K562 (cell line): ENCODE data around the gene ADAM15. TPM values are rescaled to one million over a fixed set of nuclear protein-coding genes. Genes with fewer than 3 reads are reported as not detected.

Experiments used
- ARID1B ChIP-seq: fragments of 450-650 bp; IDR thresholded peaks from 2 replicates; pipeline ENCODE4 v1.6.1; 2016; ENCODE audit warnings: antibody characterized with exemption, mild to moderate bottlenecking, inconsistent platforms
- BRD4 ChIP-seq: fragments of 200-600 bp; sonication (generic); IDR thresholded peaks from 2 replicates; pipeline ENCODE4 v1.6.1; 2017; ENCODE audit warnings: inconsistent platforms
- CCNT2 ChIP-seq: IDR thresholded peaks from 2 replicates; pipeline ENCODE4 v1.6.1; 2011; ENCODE audit warnings: borderline replicate concordance, low read depth, mild to moderate bottlenecking, moderate library complexity, mixed read lengths, low read length; ENCODE audit not compliant: insufficient read length; ENCODE audit errors: extremely low read depth
- CHAMP1 ChIP-seq: fragments of 450-650 bp; IDR thresholded peaks from 2 replicates; pipeline ENCODE4 v1.6.1; 2016; ENCODE audit warnings: mild to moderate bottlenecking
- FOXM1 ChIP-seq, 2 experiments: fragments of 450-650 bp in 1 of 2; sonication (generic) in 1 of 2; formaldehyde crosslinking in 1 of 2; IDR thresholded peaks; 2 replicates each; pipeline versions ENCODE4 v1.6.1 to v1.9.0; 2017 to 2022; ENCODE audit warnings: low read depth in 2 of 2, mild to moderate bottlenecking in 2 of 2, missing genetic modification reagents in 1 of 2, moderate library complexity in 1 of 2
- HMGN3 ChIP-seq: IDR thresholded peaks from 2 replicates; pipeline ENCODE4 v1.6.1; 2011; ENCODE audit warnings: borderline replicate concordance, low read depth, mild to moderate bottlenecking, mixed read lengths, low read length; ENCODE audit not compliant: insufficient read length; ENCODE audit errors: extremely low read depth
- HNRNPUL1 ChIP-seq: fragments of 200-400 bp; formaldehyde crosslinking; IDR thresholded peaks from 2 replicates; pipeline ENCODE4 v1.6.1; 2017; ENCODE audit warnings: low read length
- JUNB ChIP-seq: fragments of 450-650 bp; formaldehyde crosslinking; conservative IDR thresholded peaks from 2 replicates; pipeline ENCODE4 v1.4.0; 2020; ENCODE audit warnings: mild to moderate bottlenecking
- KAT7 ChIP-seq: sonication (generic); formaldehyde crosslinking; IDR thresholded peaks from 2 replicates; pipeline ENCODE4 v1.8.0; 2022; ENCODE audit warnings: missing genetic modification reagents, mild to moderate bottlenecking, borderline replicate concordance
- MAZ ChIP-seq, 2 experiments: fragments of 450-650 bp in 1 of 2; sonication (generic) in 1 of 2; formaldehyde crosslinking; IDR thresholded peaks in 1 of 2; conservative IDR thresholded peaks in 1 of 2; 2 replicates each; pipeline versions ENCODE4 v1.4.0 to v1.5.0; 2020; ENCODE audit warnings: mild to moderate bottlenecking in 1 of 2, missing genetic modification reagents in 1 of 2
- NRF1 ChIP-seq, 2 experiments: fragments of 450-650 bp; IDR thresholded peaks in 1 of 2; conservative IDR thresholded peaks in 1 of 2; 2 replicates each; pipeline ENCODE4 v1.6.1; 2014; ENCODE audit warnings: mild to moderate bottlenecking in 2 of 2
- POLR2A ChIP-seq: fragments of 450-650 bp; conservative IDR thresholded peaks from 2 replicates; pipeline ENCODE4 v1.6.1; 2016
- POLR2G ChIP-seq: fragments of 200-400 bp; formaldehyde crosslinking; IDR thresholded peaks from 2 replicates; pipeline ENCODE4 v1.6.1; 2017; ENCODE audit warnings: low read depth, mild to moderate bottlenecking, antibody characterized with exemption, low read length, moderate library complexity
- RFX7 ChIP-seq: fragments of 250-450 bp; sonication (Bioruptor Pico); IDR thresholded peaks from 2 replicates; pipeline ENCODE4 v1.5.1; 2021; ENCODE audit warnings: mild to moderate bottlenecking
- TOE1 ChIP-seq, 2 experiments: fragments of 450-650 bp in 1 of 2; sonication (generic) in 1 of 2; formaldehyde crosslinking in 1 of 2; IDR thresholded peaks; 2 replicates each; pipeline versions ENCODE4 v1.7.1 to v1.8.0; 2016 to 2022; ENCODE audit warnings: borderline replicate concordance in 2 of 2, mild to moderate bottlenecking in 2 of 2, antibody characterized with exemption in 1 of 2, inconsistent platforms in 1 of 2, low read depth in 1 of 2, missing genetic modification reagents in 1 of 2, moderate library complexity in 1 of 2
- ZBTB2 ChIP-seq: fragments of 450-650 bp; IDR thresholded peaks from 2 replicates; pipeline ENCODE4 v1.6.1; 2016; ENCODE audit warnings: antibody characterized with exemption
- ZBTB7A ChIP-seq: IDR thresholded peaks from 2 replicates; pipeline ENCODE4 v1.6.1; 2011; ENCODE audit warnings: low read depth, mild to moderate bottlenecking, low read length, moderate library complexity, borderline replicate concordance; ENCODE audit not compliant: control insufficient read depth
- ZC3H4 ChIP-seq: sonication (generic); formaldehyde crosslinking; IDR thresholded peaks from 2 replicates; pipeline ENCODE4 v1.9.0; 2021; ENCODE audit warnings: missing genetic modification reagents, borderline replicate concordance
- ZNF140 ChIP-seq: fragments of 250-450 bp; sonication (Bioruptor Pico); IDR thresholded peaks from 2 replicates; pipeline ENCODE4 v1.8.0; 2021; ENCODE audit warnings: moderate library complexity, mild to moderate bottlenecking, inconsistent platforms
- ZNF644 ChIP-seq: fragments of 200-800 bp; sonication (Bioruptor generic); IDR thresholded peaks from 2 replicates; pipeline ENCODE4 v1.6.1; 2016; ENCODE audit warnings: low read depth, missing genetic modification characterization, missing compliant biosample characterization
- polyA plus RNA-seq, 8 experiments: library from polyadenylated mRNA; depleted of rRNA in 4 of 8; stranded (reverse) in 5 of 8; unstranded in 3 of 8; fragments of >200 nt; fragmentation: Nextera tagmentation in 2 of 8; fragmentation: Illumina TruSeq in 1 of 8; extraction: Ambion mirVana in 2 of 8; extraction: Trizol in 1 of 8; gene quantifications; 2 replicates each; pipeline versions ENCODE4 v1.2.1 to v1.2.3, GENCODE V29; 2011 to 2014; ENCODE audit warnings: inconsistent platforms in 1 of 8, missing spikeins in 1 of 8
- total RNA-seq, 7 experiments: library from RNA; depleted of rRNA in 6 of 7; stranded (reverse); fragments of >200 nt in 6 of 7; fragmentation: Illumina TruSeq in 2 of 7; extraction: Trizol in 2 of 7; gene quantifications; 2 replicates each; pipeline versions ENCODE4 v1.2.1 to v1.2.3, GENCODE V29; 2011 to 2021; ENCODE audit warnings: low replicate concordance in 1 of 7
- TF ChIP-seq, protein P1 (sequence below), 3 experiments: fragments of 200-800 bp in 1 of 3; sonication (Bioruptor generic) in 1 of 3; sonication (generic) in 1 of 3; formaldehyde crosslinking in 1 of 3; IDR thresholded peaks; 2 replicates each; pipeline versions ENCODE4 v1.6.1 to v1.8.0; 2016 to 2022; ENCODE audit warnings: mild to moderate bottlenecking in 2 of 3, missing compliant biosample characterization in 2 of 3, missing genetic modification characterization in 2 of 3, missing genetic modification reagents in 1 of 3

The ADAM15 gene
- total and polyA plus RNA-seq, 9 of the 15 experiments (the other 6 are each of a cell fraction or from before 2014, with no cell fraction given): 0.69 to 72.3 (median 32.8) TPM

DNA sequence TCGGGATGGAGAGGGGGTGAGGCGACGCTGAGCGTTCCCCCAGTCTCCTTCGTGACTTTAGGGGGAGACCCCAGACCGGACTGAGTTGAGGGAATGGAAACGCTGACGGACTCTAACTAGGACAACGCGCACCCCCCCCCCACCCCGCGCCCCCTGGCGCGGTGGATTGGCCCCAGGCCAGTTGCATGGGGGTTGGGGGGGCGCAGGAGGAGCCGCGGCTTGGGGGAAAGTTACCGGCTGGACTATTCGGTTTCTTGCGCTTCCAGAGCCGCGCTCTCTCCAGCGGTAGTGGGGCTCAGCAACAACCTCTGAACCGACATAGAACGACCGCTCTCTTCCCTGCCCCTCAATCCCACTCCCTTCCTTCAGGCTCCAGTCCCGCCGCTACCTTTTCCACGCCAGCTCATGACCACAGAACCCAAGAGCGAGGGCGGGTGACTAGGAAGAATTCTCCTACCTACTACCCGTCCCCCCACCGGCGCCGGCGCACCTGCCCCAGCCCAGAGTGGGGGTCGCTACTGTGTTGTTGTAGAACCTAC lies 47.8 kb upstream of the ADAM15 start (continued):
- TF ChIP-seq ZBTB2: 0 out of 2 replicates have a peak, but pooled peaks have one; percentile 2
- TF ChIP-seq KAT7 (CRISPR knock-in tag): 0 out of 2 replicates have a peak, but pooled peaks have one; percentile 41
- peak; percentile 16; the same call in 1 of the 2 replicates for TF ChIP-seq ZNF644 (tag)
- TF ChIP-seq MAZ (CRISPR knock-in tag; conservative IDR thresholded peaks at IDR 0.05 in 1 of 2, IDR thresholded peaks at IDR 0.05 in 1 of 2): peak in 1 of 2 experiments; percentile 19; a peak in 1 of 4 replicates
- TF ChIP-seq POLR2A: peak; percentile 27; the same call in 1 of the 2 replicates
- no peak for TF ChIP-seq CHAMP1
- peak; percentile 72 for TF ChIP-seq POLR2G
- TF ChIP-seq ARID1B: 0 out of 2 replicates have a peak, but pooled peaks have one; percentile 5
- TF ChIP-seq, protein P1, sequence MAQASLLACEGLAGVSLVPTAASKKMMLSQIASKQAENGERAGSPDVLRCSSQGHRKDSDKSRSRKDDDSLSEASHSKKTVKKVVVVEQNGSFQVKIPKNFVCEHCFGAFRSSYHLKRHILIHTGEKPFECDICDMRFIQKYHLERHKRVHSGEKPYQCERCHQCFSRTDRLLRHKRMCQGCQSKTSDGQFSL (CRISPR knock-in tag; IDR thresholded peaks at IDR 0.05): peak; percentile 85
- TF ChIP-seq, protein P1 (tag; IDR thresholded peaks at IDR 0.05): peak in 1 of 2 experiments; percentile 75; a peak in 2 of 4 replicates
- peak; percentile 67 for TF ChIP-seq HMGN3
- TF ChIP-seq BRD4: 0 out of 2 replicates have a peak, but pooled peaks have one; percentile 66
- 0 out of 2 replicates have a peak, but pooled peaks have one; percentile 68 for TF ChIP-seq ZC3H4 (CRISPR knock-in tag)
- no peak for TF ChIP-seq HNRNPUL1
- TF ChIP-seq JUNB (CRISPR knock-in tag): no peak
- TF ChIP-seq FOXM1 (IDR thresholded peaks at IDR 0.05; ENCODE audit: low read depth): no peak
- no peak for TF ChIP-seq FOXM1 (CRISPR knock-in tag; IDR thresholded peaks at IDR 0.05; ENCODE audit: low read depth)
- TF ChIP-seq TOE1 (IDR thresholded peaks at IDR 0.05; ENCODE audit: borderline replicate concordance): 0 out of 2 replicates have a peak, but pooled peaks have one; percentile 29
- TF ChIP-seq TOE1 (CRISPR knock-in tag; IDR thresholded peaks at IDR 0.05; ENCODE audit: borderline replicate concordance, low read depth): no peak
- no peak for TF ChIP-seq ZNF140 (CRISPR knock-in tag)
- peak; percentile 37 for TF ChIP-seq CCNT2
- TF ChIP-seq NRF1 (conservative IDR thresholded peaks at IDR 0.05 in 1 of 2, IDR thresholded peaks at IDR 0.05 in 1 of 2): peak in 1 of 2 experiments; percentile 36; a peak in 1 of 4 replicates
- TF ChIP-seq RFX7 (CRISPR knock-in tag): no peak
- peak; percentile 86 for TF ChIP-seq ZBTB7A
